ENCODE measurements around the gene ASCL2. TPM values are rescaled to one million over a fixed set of nuclear protein-coding genes. Genes with fewer than 3 reads are reported as not detected.

Gene ASCL2
- total RNA-seq, 1 experiment from 2014 or later: 0.35 TPM

DNA sequence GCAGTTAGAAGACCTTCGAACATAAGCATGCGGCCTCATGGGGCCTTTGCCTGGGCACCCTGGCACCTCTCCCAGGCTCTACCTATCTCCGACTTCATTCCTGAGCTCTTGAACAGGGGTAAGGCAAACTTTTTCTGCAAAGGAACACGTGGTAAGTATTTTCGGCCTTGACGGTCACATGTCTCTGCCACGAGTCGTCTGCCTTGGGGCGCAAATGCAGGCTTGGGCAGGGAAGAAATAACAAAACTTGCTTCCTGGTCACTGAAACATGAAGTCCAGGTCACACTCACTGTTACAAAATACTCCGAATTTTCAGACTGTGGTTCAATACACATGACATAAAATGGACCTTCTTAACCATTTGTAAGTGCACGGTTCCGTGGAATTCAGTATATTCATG is 3.4 kb upstream of the ASCL2 start:
- Histone ChIP-seq H3K9me3 (ENCODE audit: control insufficient read depth, low read depth, low read length) (no peaks in the 10 kb centered on the region), H2BK15ac (ENCODE audit: low read depth, low read length) (no peak overlapping the region), H3K4me1 (ENCODE audit: insufficient read depth, low read length) (no peaks in the 10 kb centered on the region; the same call in 1 of the 2 replicates), H4K8ac (replicated peaks; ENCODE audit: insufficient read length, low read depth, low read length) (no peak overlapping the region), H3K4me2 (ENCODE audit: insufficient read depth, insufficient read length, low read length) (no peak overlapping the region), H3K14ac (ENCODE audit: insufficient read depth, low read length) (no peak overlapping the region), H3K18ac (ENCODE audit: insufficient read length, low read depth, low read length) (no peak overlapping the region), H2BK20ac (ENCODE audit: low read depth, low read length, poor library complexity, severe bottlenecking) (no peak overlapping the region), H3K56ac (ENCODE audit: insufficient read length, low read depth, low read length) (no peak overlapping the region), H2AFZ (ENCODE audit: low read length) (no peak overlapping the region), H2AK5ac (ENCODE audit: insufficient read length, low read length) (no peak overlapping the region), H4K5ac (ENCODE audit: insufficient read length, low read depth, low read length) (no peak overlapping the region), H3K23me2 (ENCODE audit: insufficient read length, low read depth, low read length, poor library complexity, severe bottlenecking) (peaks cover 7% of the 10 kb centered on the region), H3T11ph (ENCODE audit: low read length) (no peak overlapping the region), H4K20me1 (ENCODE audit: control insufficient read depth, insufficient read depth, insufficient read length) (no peaks in the 10 kb centered on the region), H2BK120ac (ENCODE audit: low read depth, low read length, poor library complexity, severe bottlenecking) (no peak overlapping the region), H2BK5ac (ENCODE audit: insufficient read length, low read length) (no peak overlapping the region), H3K27me3 (ENCODE audit: insufficient read depth, low read length) (peaks cover 21% of the 10 kb centered on the region; the same call in 1 of the 2 replicates), H3K79me2 (ENCODE audit: insufficient read depth, low read length) (no peaks in the 10 kb centered on the region), H4K91ac (ENCODE audit: insufficient read length, low read depth, low read length) (no peak overlapping the region), H2BK12ac (ENCODE audit: insufficient read length, low read depth, low read length) (no peak overlapping the region), H3K79me1 (ENCODE audit: insufficient read depth, low read depth, low read length, poor library complexity, severe bottlenecking) (no peaks in the 10 kb centered on the region), H3K23ac (ENCODE audit: insufficient read length, low read depth, low read length) (no peak overlapping the region), H3K4ac (ENCODE audit: low read depth, low read length) (no peak overlapping the region), H3K27ac (ENCODE audit: insufficient read length, low read depth, low read length) (no peak overlapping the region), H3K9ac (ENCODE audit: extremely low read depth, insufficient read length, low read length) (no peak overlapping the region)
- no CpG with 5 or more reads among the region's 12 CpGs for WGBS (ENCODE audit: extremely low coverage, insufficient read length, low lambda C conversion rate)
- no peak overlapping the region for H3K27ac Mint-ChIP-seq
- H3K9me3 Mint-ChIP-seq: peaks cover 0 to 3% of the 10 kb centered on the region in 2 experiments; a peak in 2 of 5 replicates
- H3K4me3 Mint-ChIP-seq: no peak overlapping the region
- no peak for DNase-seq
- peaks cover 14 to 17% of the 10 kb centered on the region in 2 experiments for H3K4me1 Mint-ChIP-seq
- H3K27me3 Mint-ChIP-seq (ENCODE audit: low read depth): peaks cover 86% of the 10 kb centered on the region
- H3K36me3 Mint-ChIP-seq (ENCODE audit: insufficient read depth in 1 of 3, low read depth in 3 of 3): no peaks in the 10 kb centered on the region; a peak in 1 of 7 replicates
- TF ChIP-seq, protein P1, sequence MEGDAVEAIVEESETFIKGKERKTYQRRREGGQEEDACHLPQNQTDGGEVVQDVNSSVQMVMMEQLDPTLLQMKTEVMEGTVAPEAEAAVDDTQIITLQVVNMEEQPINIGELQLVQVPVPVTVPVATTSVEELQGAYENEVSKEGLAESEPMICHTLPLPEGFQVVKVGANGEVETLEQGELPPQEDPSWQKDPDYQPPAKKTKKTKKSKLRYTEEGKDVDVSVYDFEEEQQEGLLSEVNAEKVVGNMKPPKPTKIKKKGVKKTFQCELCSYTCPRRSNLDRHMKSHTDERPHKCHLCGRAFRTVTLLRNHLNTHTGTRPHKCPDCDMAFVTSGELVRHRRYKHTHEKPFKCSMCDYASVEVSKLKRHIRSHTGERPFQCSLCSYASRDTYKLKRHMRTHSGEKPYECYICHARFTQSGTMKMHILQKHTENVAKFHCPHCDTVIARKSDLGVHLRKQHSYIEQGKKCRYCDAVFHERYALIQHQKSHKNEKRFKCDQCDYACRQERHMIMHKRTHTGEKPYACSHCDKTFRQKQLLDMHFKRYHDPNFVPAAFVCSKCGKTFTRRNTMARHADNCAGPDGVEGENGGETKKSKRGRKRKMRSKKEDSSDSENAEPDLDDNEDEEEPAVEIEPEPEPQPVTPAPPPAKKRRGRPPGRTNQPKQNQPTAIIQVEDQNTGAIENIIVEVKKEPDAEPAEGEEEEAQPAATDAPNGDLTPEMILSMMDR (conservative IDR thresholded peaks at IDR 0.05): no peak

Data from H9 (cell line).